ENCODE measurements around the gene TRMT10B.
A peak's percentile ranks its signal among the peaks of the same experiment; 100 is the strongest.
"Not testable (repeated sequence)": the region's sequence is repeated elsewhere in the genome, so short reads cannot be mapped to it uniquely, and the experiment has no call there.

TRMT10B gene

GRCh38 chr9:37751704-37752103 lies 1.9 kb upstream of the TRMT10B start:
- not testable (repeated sequence) for DNase-seq (ENCODE audit: low spot score)

DNA sequence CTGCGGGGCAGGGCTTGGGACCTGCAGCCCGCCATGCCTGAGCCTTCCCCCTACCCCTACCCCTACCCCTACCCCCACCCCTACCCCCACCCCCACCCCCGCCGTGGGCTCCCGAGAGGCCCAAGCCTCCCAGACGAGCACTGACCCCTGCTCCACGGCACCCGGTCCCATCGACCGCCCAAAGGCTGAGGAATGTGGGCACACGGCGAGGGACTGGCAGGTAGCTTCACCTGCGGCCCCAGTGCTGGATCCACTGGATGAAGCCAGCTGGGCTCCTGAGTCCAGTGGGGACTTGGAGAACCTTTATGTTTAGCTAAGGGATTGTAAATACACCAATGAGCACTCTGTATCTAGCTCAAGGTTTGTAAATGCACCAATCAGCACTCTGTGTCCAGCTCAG lies 1.5 kb upstream of the TRMT10B start:
- not testable (repeated sequence) for DNase-seq (ENCODE audit: low spot score)

GRCh38 chr9:37752642-37753488 lies 740 bp upstream of the TRMT10B start:
- DNase-seq (ENCODE audit: low spot score): no peak

- DNase-seq (ENCODE audit: low spot score): no peak
Observed at GRCh38 chr9:37758747-37759146, 5.1 kb downstream of the TRMT10B start.

- DNase-seq (ENCODE audit: low spot score): no peak
Observed at GRCh38 chr9:37760416-37761161, 7.0 kb downstream of the TRMT10B start.

DNA sequence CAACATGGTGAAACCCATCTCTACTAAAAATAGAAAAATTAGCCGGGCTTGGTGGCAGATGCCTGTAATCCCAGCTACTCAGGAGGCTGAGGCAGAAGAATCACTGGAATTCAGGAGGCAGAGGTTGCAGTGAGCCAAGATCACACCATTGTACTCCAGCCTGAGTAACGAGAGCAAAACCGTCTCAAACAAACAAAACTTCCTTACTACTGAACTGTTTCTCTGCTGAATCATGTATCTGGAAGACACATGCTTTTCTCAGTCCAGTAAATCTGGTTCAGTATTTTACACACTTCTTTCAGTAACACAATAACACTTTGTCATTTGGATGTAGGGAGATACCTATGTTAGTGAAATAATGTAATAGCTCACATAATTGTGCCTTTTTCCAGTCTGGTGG lies 7.9 kb downstream of the TRMT10B start:
- no peak for DNase-seq (ENCODE audit: low spot score)

- not testable (repeated sequence) for DNase-seq (ENCODE audit: low spot score)
Observed at GRCh38 chr9:37765263-37765662, 11.7 kb downstream of the TRMT10B start.

- DNase-seq (ENCODE audit: low spot score): peak; percentile 54
Observed at GRCh38 chr9:37769306-37769705, 15.7 kb downstream of the TRMT10B start.

- DNase-seq (ENCODE audit: low spot score): no peak
Observed at GRCh38 chr9:37769995-37770394, 16.4 kb downstream of the TRMT10B start.

- DNase-seq (ENCODE audit: low spot score): no peak
Observed at GRCh38 chr9:37775216-37775919, 21.8 kb downstream of the TRMT10B start.

- DNase-seq (ENCODE audit: low spot score): no peak
Observed at GRCh38 chr9:37776328-37776727, 22.7 kb downstream of the TRMT10B start.

DNA sequence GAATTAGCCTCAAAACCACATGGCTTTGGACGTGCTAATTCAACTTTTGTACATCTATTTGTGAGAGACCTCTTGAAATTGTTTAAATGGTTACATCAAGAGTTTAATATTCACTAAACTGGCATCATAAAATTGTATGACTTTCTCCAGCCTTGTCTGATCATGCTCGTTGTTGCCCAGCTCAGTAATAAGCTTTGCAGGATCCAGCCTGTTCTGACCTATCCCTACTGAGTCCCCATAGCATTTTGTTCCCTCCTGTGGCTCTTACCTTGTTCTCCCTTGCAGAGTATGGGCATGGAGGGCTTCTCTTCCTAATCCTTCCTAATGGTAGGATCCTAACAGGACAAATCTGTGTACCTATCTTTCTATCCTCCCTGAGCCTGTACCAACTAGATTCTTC lies 24.9 kb downstream of the TRMT10B start:
- no peak for DNase-seq (ENCODE audit: low spot score)

GRCh38 chr9:37784291-37784615 lies 30.6 kb downstream of the TRMT10B start:
- no peak for DNase-seq (ENCODE audit: low spot score)

- DNase-seq (ENCODE audit: low spot score): peak; percentile 88
Observed at GRCh38 chr9:37784616-37785483, 31.2 kb downstream of the TRMT10B start, which contains the start of gene EXOSC3. Gene EXOSC3 (minus strand): TSS chr9:37785064. CDS start chr9:37785044, 20 bp downstream.

GRCh38 chr9:37787059-37787458 lies 33.5 kb downstream of the TRMT10B start:
- no peak for DNase-seq (ENCODE audit: low spot score)

- DNase-seq (ENCODE audit: low spot score): no peak
Observed at GRCh38 chr9:37788332-37788731, 34.7 kb downstream of the TRMT10B start.

DNA sequence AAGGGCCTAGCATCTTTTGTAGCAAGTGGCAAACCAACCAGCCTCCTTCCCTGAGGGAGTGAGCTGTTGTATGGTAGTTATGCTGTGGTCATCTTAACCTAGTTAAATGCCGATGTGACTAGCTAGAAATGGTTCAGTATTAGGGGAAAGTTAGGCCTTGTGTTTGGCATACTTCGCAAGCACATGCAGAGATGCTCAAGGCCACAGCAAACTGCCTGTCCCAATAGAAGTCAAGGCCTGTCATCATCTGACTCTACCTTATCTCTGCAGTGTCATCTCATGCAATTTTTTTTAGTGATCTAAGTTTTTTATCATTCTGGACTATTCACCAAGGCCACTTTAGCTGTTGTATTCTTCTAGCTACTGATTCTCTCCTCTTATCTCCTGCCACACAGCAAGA lies 36.5 kb downstream of the TRMT10B start:
- no peak for DNase-seq (ENCODE audit: low spot score)

- no peak for DNase-seq (ENCODE audit: low spot score)
Observed at GRCh38 chr9:37792122-37792521, 38.5 kb downstream of the TRMT10B start.

- DNase-seq (ENCODE audit: low spot score): no peak
Observed at GRCh38 chr9:37796232-37796631, 42.6 kb downstream of the TRMT10B start.

GRCh38 chr9:37798677-37799076 lies 45.1 kb downstream of the TRMT10B start:
- DNase-seq (ENCODE audit: low spot score): no peak

DNA sequence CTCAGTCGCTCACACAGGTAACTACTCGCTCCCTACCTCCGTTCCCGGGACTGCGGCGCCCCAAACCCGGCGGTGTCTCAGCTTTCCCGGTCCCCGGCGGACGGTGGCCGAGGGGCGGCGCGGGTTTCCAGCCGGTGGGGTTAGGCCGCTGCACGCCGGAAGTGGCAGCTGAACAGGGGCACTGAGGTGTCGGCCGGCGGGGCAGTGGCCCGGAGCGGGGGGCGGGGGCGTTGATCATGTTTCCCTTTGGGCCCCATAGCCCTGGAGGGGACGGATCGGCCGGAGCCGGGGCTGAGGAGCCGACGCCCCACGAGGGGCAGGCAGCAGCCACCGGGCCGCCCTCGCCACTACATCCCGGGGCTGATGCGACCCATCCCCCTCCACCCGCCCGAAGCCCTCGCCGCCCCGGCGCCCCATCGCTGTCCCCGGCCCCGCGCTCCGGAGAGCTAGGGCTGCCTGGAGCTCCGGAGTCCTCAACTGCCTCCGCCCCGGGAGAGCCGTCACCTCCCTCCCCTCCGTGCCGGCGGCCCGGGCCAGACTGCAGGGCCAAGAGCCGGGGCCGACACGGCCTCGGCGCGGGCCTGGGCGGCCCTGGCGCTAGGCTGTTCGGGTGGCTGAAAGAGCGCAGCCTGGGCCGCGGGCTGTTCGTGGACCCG lies 47.2 kb downstream of the TRMT10B start, which contains the start of gene DCAF10:
Gene DCAF10, plus strand, starts transcription at position 167 of the 656 bp plus-strand sequence. Its CDS starts 70 bp downstream, at position 237.
- DNase-seq (ENCODE audit: low spot score): peak; percentile 81

Data from hematopoietic multipotent progenitor cell treated with erythropoietin and hydrocortisone succinate and interleukin-3 and kit ligand, for 15 days (in vitro differentiated cells).